Measurements from ENCODE around the gene SGK2. TPM values are rescaled to one million over a fixed set of nuclear protein-coding genes. Genes with fewer than 3 reads are reported as not detected.

Gene SGK2
- total and polyA plus RNA-seq, 9 of the 15 experiments (the other 6 are each of a cell fraction or from before 2014, with no cell fraction given), result 0.07 to 0.31 (median 0.15) TPM; not detected in 2

DNA sequence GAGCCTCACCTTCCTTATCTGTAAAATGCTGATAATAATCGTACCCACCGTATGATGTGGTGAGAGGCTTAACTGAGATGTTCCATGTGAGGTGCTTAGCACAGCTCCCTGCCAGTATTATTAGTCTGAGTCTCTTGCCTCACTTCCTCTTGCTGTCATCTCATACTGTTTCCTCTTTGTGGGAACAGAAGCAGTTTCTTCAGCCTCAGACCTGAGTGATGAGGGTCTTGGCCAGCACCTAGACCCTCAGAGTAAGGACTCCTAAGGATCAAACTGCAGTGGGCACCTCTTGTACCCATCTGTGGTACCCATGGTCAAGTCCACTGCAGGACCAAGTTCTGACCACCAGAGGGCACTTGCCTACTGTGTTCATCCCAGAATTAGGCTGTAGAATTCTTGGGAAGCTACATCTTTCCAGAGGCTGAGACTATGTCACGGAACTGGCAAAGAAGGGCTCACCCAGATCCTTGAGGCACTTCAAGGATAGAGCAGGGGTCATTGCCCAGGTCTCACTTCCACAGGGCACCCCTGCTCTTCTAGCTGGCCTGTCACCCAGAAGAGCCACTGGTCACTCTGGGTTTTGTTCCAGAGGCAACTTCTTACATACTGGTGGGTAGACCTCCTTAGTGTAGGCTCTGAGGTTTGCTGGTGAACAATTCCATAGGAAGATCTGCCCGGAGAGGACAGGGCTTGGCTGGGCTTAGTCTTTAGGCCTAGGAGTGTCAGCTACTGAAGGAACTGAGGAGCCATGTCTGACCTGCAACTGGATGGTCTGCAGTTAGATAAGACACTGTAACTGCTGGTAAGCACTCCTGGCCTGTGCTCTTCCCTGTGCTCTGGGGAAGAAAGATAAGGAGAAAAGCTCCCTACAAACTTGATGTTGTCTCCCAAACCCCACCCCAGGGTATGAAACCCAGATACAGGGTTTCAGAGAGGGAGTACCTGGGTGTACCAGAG lies 20.6 kb upstream of the SGK2 start:
- H3K79me2 ChIP-seq (ENCODE audit: control insufficient read depth, insufficient read depth, low read length), result no peaks in the 10 kb centered on the region
- no peak overlapping the region for H3K4me3 ChIP-seq
- no peaks in the 10 kb centered on the region for H4K20me1 ChIP-seq (replicated peaks; ENCODE audit: control insufficient read depth, insufficient read depth, low read length)
- 1% methylated on average over 4 of the region's 4 CpGs for WGBS (ENCODE audit: insufficient coverage, low coverage, missing lambda C conversion rate)
- peaks cover 18 to 24% of the 10 kb centered on the region in 2 experiments; a peak in 4 of 5 replicates for H3K4me1 ChIP-seq (replicated peaks in 1 of 2; ENCODE audit: control insufficient read depth in 2 of 2, insufficient read depth in 2 of 2, low read length in 2 of 2)
- BruUV-seq (replicated peaks), result no TSS peak
- ChIA-PET POLR2A (interaction anchor here (0.5 to 1.5 kb wide), 15 partner anchors 9 to 190 kb away, joined by 3 to 7 read pairs (median 4); partner anchors contain the start of genes IFT52 and SRSF6), CTCF (ENCODE audit: low intra/inter-chr PET ratio) (interaction anchor here (1.7 to 1.8 kb wide), 2 partner anchors 154 to 156 kb away, joined by 5 to 35 read pairs; no protein-coding TSS in a partner anchor)
- peak; percentile 94 for ATAC-seq
- H3K9me1 ChIP-seq (ENCODE audit: control insufficient read depth, insufficient read depth, low read length), result peaks cover 6% of the 10 kb centered on the region
- H3K9ac ChIP-seq (ENCODE audit: insufficient read depth in 1 of 2, low read depth in 2 of 2, low read length in 2 of 2), result peak overlapping the region; percentile 53 to 61; a peak in 3 of 4 replicates
- peaks cover 12% of the 10 kb centered on the region; the same call in 2 of the 3 replicates for H3K36me3 ChIP-seq (ENCODE audit: control insufficient read depth, insufficient read depth, low read length)
- peak overlapping the region; percentile 65 for H3K27ac ChIP-seq (ENCODE audit: extremely low read depth, low read depth, low read length)
- H2AFZ ChIP-seq (ENCODE audit: low read depth, low read length), result peak overlapping the region; percentile 60
- intact Hi-C loops (cut with micrococcal nuclease) (loop anchor here (1.0 to 10.0 kb wide), 3 partner anchors 91 to 547 kb away; no protein-coding TSS in a partner anchor), in situ Hi-C loops (cut with MboI) (no loop called here)
- peak; percentile 75 to 87 (median 82) for DNase-seq (ENCODE audit: extremely low read depth in 1 of 4, low spot score in 3 of 4)
- no peaks in the 10 kb centered on the region for H3K9me3 ChIP-seq (replicated peaks; ENCODE audit: control insufficient read depth, insufficient read depth, low read depth, low read length)
- H3K27me3 ChIP-seq (ENCODE audit: control insufficient read depth in 2 of 2, insufficient read depth in 2 of 2, low read length in 2 of 2), result no peaks in the 10 kb centered on the region
- peak overlapping the region; percentile 74 for H3K4me2 ChIP-seq (ENCODE audit: insufficient read depth, low read length)
- FAIRE-seq, result peak; percentile 98
- TF ChIP-seq YBX1 (IDR thresholded peaks at IDR 0.05), result no peak
- TF ChIP-seq KLF16 (IDR thresholded peaks at IDR 0.05), result peak; percentile 85
- TF ChIP-seq, protein P1, sequence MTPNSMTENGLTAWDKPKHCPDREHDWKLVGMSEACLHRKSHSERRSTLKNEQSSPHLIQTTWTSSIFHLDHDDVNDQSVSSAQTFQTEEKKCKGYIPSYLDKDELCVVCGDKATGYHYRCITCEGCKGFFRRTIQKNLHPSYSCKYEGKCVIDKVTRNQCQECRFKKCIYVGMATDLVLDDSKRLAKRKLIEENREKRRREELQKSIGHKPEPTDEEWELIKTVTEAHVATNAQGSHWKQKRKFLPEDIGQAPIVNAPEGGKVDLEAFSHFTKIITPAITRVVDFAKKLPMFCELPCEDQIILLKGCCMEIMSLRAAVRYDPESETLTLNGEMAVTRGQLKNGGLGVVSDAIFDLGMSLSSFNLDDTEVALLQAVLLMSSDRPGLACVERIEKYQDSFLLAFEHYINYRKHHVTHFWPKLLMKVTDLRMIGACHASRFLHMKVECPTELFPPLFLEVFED (CRISPR knock-in tag; conservative IDR thresholded peaks at IDR 0.05), result no peak
- no peak for TF ChIP-seq GTF2E2 (tag; IDR thresholded peaks at IDR 0.05)
- peak; percentile 93 for TF ChIP-seq DPF2 (IDR thresholded peaks at IDR 0.05)
- no peak for TF ChIP-seq ETS2 (tag; IDR thresholded peaks at IDR 0.05; ENCODE audit: borderline replicate concordance, poor library complexity, severe bottlenecking)
- peak; percentile 79; the same call in 1 of the 2 replicates for TF ChIP-seq SOX6 (IDR thresholded peaks at IDR 0.05)
- TF ChIP-seq, protein P2, sequence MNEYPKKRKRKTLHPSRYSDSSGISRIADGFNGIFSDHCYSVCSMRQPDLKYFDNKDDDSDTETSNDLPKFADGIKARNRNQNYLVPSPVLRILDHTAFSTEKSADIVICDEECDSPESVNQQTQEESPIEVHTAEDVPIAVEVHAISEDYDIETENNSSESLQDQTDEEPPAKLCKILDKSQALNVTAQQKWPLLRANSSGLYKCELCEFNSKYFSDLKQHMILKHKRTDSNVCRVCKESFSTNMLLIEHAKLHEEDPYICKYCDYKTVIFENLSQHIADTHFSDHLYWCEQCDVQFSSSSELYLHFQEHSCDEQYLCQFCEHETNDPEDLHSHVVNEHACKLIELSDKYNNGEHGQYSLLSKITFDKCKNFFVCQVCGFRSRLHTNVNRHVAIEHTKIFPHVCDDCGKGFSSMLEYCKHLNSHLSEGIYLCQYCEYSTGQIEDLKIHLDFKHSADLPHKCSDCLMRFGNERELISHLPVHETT (CRISPR knock-in tag; conservative IDR thresholded peaks at IDR 0.05 in 1 of 2, IDR thresholded peaks at IDR 0.05 in 1 of 2), result 0 out of 4 replicates have a peak, but pooled peaks of 1 of the 2 experiments have one; percentile 30

Data from K562 (cell line).